ENCODE results near the gene SMG9. TPM values are rescaled to one million over a fixed set of nuclear protein-coding genes. Genes with fewer than 3 reads are reported as not detected.

Gene SMG9
- total and polyA plus RNA-seq, 8 donors = 40.9 to 66.2 (median 54.6) TPM

DNA sequence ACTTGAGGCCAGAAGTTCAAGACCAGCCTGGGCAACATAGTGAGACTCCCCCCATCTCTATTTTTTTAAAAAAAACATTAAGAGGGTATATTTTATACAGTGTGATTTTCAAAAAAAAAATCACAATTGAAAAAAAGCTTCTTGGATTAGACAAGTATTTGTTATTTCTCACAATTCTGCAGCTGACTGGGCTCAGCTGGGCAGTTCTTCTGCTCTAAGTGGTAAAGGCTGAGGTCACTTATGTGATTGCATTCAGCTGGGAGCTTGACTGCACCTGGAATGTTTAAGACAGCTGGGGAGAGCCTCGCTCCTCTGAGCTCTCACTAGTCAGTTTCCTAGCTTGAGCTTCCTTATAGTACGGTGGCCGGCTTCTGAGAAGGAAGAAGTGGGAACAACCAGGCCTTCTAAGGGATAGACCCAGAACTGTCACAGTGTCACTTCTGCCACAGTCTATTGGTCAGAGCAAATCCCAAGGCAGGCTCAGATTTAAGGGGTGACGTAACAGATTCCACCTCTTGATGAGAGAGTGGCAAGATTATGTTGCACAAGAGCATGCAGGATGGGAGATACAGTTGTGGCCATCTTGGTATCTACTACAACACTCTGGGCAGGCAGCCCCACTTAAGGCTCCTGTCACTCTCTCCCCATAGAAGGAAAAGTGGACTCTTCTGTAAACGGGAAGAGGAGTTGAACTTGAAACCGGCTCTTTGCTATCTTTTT lies 58.6 kb downstream of the SMG9 start:
- intact Hi-C loops (cut with DNase I) = no loop called here
- no peaks in the 10 kb centered on the region for H3K36me3 ChIP-seq
- H3K27ac ChIP-seq = no peak overlapping the region
- H3K9me3 ChIP-seq = peaks cover 0 to 18% of the 10 kb centered on the region in 2 donors
- peaks cover 11 to 54% of the 10 kb centered on the region in 2 donors for H3K4me1 ChIP-seq
- DNase-seq (no peak), ATAC-seq (no peak)
- TF ChIP-seq, protein P1, sequence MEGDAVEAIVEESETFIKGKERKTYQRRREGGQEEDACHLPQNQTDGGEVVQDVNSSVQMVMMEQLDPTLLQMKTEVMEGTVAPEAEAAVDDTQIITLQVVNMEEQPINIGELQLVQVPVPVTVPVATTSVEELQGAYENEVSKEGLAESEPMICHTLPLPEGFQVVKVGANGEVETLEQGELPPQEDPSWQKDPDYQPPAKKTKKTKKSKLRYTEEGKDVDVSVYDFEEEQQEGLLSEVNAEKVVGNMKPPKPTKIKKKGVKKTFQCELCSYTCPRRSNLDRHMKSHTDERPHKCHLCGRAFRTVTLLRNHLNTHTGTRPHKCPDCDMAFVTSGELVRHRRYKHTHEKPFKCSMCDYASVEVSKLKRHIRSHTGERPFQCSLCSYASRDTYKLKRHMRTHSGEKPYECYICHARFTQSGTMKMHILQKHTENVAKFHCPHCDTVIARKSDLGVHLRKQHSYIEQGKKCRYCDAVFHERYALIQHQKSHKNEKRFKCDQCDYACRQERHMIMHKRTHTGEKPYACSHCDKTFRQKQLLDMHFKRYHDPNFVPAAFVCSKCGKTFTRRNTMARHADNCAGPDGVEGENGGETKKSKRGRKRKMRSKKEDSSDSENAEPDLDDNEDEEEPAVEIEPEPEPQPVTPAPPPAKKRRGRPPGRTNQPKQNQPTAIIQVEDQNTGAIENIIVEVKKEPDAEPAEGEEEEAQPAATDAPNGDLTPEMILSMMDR (IDR thresholded peaks at IDR 0.05) = no peak
- H3K4me3 ChIP-seq = no peak overlapping the region
- H3K27me3 ChIP-seq = peaks cover 0 to 18% of the 10 kb centered on the region in 2 donors

DNA sequence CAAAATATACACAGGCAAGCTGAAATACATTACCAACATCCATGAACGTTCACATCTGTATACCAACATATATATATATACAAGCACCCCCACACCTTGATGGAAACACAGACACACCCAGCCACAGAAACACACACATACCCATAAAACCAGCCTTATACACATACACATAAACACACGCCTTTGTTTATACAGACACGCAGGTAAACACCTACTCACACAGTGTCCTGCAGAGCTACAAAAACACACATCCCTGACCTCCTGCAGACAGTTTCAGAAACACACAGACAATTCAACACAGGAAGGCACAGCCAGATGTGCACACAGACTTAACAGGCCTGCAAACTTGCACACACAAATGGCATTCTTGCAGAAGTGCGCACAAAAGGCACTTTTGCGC lies 60.2 kb downstream of the SMG9 start:
- no peak for DNase-seq
- Histone ChIP-seq H3K36me3 (no peaks in the 10 kb centered on the region), H3K27ac (no peak overlapping the region), H3K4me3 (no peak overlapping the region), H3K27me3 (peaks cover 0 to 14% of the 10 kb centered on the region in 2 donors), H3K9me3 (peaks cover 0 to 26% of the 10 kb centered on the region in 2 donors), H3K4me1 (peaks cover 6 to 40% of the 10 kb centered on the region in 2 donors)
- TF ChIP-seq, protein P1 (IDR thresholded peaks at IDR 0.05) = no peak
- ATAC-seq = no peak
- intact Hi-C loops (cut with DNase I) = no loop called here

DNA sequence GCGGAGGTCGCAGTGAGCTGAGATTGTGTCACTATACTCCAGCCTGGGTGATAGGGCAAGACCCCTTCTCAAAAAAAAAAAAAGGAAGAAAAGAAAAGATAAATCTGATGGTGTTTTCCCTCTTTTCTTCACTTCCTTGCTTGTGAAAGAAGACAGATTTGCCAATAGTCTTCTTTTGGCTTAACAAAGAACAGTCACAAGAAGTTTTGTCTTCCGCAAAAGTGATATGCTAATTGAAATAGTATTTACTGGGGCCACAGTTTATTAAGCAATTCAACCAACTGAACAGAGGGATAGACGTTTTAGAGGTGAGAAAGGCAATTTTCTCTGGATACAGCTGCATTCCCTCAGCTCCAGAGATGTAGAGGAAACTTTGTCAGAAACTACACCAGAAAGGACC lies 61.9 kb downstream of the SMG9 start:
- intact Hi-C loops (cut with DNase I) = no loop called here
- peak overlapping the region in 1 of 2 donors; percentile 85 for H3K27ac ChIP-seq
- DNase-seq (no peak), ATAC-seq (no peak)
- peaks cover 0 to 37% of the 10 kb centered on the region in 2 donors for H3K4me1 ChIP-seq
- peaks cover 0 to 26% of the 10 kb centered on the region in 2 donors for H3K9me3 ChIP-seq
- no peak overlapping the region for H3K4me3 ChIP-seq
- no peaks in the 10 kb centered on the region for H3K27me3 ChIP-seq
- no peaks in the 10 kb centered on the region for H3K36me3 ChIP-seq
- TF ChIP-seq, protein P1 (IDR thresholded peaks at IDR 0.05) = no peak

- intact Hi-C loops (cut with DNase I) = no loop called here
- no peak for DNase-seq
- TF ChIP-seq, protein P1 (IDR thresholded peaks at IDR 0.05) = no peak
- ATAC-seq = no peak
- H3K9me3 ChIP-seq = peaks cover 0 to 26% of the 10 kb centered on the region in 2 donors
- H3K36me3 ChIP-seq = no peaks in the 10 kb centered on the region
- no peak overlapping the region for H3K4me3 ChIP-seq
- H3K27me3 ChIP-seq = no peaks in the 10 kb centered on the region
- H3K4me1 ChIP-seq = peaks cover 0 to 41% of the 10 kb centered on the region in 2 donors
- H3K27ac ChIP-seq = peak overlapping the region in 1 of 2 donors; percentile 85
Observed at GRCh38 chr19:43692385-43692784, 62.4 kb downstream of the SMG9 start.

- Histone ChIP-seq H3K36me3 (no peaks in the 10 kb centered on the region), H3K9me3 (peaks cover 0 to 26% of the 10 kb centered on the region in 2 donors), H3K4me3 (no peak overlapping the region), H3K4me1 (peaks cover 0 to 41% of the 10 kb centered on the region in 2 donors), H3K27me3 (no peaks in the 10 kb centered on the region), H3K27ac (no peak overlapping the region)
- ATAC-seq (no peak), DNase-seq (no peak)
- TF ChIP-seq, protein P1 (IDR thresholded peaks at IDR 0.05) = no peak
- intact Hi-C loops (cut with DNase I) = no loop called here
Observed at GRCh38 chr19:43691755-43692154, 63.0 kb downstream of the SMG9 start.
